HG03575 (cell line): Measurements from ENCODE around the gene CACFD1.

Experiments used
- ATAC-seq: cut with Tn5 transposase; IDR thresholded peaks from one replicate; pipeline ENCODE4 v1.9.1; 2021; ENCODE audit not compliant: unreplicated experiment, insufficient number of reproducible peaks, low FRiP score; ENCODE audit errors: extremely low read depth

Gene CACFD1

DNA sequence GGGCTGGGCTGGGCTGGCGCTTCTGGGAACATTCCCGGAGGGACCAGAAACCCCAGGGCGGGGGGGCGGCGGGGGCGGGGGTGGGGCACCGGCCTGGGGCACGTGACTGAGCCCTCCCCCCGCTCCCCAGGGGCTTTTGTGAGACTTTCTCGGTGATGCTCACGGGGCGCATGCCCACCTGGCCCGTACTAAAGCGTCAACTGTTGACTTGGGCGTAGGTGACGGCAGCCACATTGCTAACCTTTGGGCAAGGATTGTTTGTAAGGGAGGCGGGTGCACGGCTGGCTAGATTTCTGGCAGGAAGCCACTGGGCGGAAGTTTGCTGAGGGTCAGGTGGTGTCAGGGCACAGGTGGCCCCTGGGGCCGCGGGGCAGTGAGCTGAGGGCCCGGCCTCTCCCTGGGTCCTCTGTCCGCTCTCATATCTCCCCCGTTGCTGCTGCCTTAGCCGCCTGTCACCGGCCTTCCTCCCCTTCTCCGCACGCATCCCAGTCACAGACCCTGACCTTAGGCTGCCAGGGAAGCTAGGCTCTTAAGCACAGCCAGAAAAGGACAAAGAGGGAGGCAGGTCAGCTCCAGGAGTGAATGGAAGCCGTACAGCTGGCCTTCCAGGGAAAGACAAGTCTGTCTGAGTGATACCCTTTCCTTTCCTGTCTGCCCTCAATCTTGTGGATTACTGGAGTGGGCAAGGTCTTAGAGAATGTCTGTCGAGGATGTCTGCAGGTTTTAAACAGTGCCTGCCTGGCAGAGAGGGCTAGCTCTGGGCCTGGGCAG is 812 bp downstream of the CACFD1 start:
- no peak for ATAC-seq

DNA sequence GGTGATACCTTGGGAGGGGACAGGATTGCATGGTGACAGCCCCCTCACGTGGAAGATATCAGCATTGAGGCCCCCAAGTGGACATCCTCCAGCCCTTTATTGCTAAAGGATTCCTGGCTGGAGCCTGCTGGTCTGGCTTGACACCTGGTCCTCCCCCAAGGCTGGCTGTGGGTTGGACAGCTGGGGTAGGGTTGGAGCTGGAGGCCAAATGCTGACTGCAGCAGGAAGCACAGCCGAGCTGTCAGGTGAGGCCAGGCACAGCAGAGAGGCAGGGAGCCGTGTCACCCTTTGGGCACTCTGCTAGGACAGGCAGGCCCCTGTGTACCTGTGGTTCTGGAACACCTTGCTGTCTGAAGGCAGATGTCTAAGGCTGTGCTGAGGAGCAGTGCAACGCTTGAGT is 2.2 kb downstream of the CACFD1 start:
- no peak for ATAC-seq

DNA sequence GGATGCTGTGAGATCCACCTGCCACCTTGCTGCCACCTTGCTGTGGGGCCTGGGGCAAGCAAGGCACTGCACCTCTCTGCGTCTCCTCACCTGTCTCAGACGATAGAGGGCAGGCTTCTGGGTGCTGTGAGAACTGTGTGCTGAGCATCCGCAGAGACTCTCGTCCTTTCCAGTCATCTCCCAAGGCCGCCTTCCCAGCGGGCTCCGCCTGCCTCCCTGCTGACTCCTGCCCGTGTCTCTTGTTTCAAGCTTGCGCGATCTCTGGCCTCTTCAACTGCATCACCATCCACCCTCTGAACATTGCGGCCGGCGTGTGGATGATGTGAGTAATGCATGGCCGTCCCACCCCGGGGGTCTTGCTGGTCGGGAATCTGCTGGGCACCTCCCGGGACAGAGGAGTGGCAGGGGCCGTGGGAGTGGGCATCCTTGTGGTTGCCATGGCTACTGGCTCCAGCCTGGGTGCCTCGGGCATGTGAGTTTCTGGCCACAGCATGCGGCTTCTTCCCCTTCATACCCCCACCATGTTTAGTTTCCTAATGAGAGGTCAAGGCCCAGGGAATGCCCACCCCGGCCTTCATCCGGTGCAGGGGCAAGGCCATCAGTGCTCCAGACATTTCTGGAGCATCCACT is 3.6 kb downstream of the CACFD1 start:
- ATAC-seq, result no peak

DNA sequence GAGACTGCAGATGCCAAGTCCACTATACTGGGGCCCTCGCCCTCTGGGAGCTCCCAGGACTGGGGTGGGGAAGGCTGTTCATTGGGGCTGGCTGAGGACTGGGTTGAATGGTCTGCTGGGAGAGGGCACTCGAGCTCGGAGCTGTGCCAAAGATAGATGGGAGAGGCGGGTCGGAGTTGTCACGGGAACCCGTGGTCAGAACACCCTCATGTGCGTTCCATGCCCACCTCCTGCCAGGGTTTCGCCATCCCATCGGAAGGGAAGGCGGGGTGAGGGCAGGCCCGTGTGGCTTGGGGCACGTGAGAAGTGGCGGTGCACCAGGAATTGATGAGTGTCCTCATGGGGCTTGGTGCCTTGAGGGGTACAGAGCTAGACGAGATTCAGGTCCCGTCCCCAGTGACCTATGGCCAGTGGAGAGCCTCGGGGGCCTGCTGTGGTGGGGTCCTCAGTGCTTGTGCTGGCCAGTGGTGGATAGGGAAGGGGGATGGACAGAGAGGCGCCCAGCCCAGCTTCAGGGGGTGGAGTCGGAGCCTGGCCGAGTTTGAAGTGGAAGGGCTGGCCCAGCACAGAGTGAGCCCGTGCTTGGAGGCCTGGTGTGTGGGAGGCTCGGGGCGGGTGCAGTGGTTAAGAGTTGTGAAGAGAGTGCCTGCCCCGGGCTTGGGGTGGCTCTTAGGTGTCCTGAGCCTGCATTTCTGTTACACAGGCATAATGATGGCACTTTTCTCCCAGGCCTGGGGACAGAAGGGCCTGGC is 4.3 kb downstream of the CACFD1 start:
- ATAC-seq, result no peak

DNA sequence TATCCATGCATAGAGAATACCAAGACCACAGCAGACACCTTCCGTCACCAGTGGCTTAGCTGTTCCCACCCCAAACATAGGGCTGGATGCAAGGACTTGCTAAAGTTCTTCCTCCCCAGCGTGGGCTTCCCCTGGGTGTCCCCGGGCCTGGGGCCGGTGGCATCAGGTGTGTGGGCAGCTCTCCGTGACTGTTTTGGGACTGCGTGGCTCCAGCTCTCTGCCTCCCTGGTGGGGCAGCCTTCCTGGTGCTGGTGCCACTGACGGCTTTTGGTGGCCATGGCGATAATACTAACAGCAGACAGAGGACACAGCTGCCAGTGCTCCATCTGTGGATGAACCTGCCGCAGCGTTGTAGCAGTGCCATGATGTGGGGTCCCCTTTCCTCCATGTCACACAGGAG is 4.9 kb downstream of the CACFD1 start:
- no peak for ATAC-seq

DNA sequence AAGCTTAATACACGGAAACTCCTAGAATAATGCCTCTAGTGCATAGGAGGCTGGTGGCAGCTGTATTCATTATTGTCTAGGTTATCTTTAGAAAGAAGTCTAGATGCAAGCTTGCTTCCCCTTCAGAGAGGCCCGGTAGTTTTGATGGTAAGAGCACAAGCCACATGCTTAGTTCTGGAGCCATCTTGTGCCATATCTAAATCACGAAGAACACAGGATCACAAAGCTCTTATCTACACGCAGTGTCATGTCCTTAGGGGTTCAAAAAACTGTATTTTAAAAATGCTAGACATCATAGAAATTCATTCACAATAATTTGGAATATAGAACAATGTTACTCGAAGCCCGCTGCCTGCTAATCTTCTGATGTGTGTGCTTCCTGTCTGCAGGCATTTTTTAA is 6.2 kb downstream of the CACFD1 start:
- no peak for ATAC-seq

DNA sequence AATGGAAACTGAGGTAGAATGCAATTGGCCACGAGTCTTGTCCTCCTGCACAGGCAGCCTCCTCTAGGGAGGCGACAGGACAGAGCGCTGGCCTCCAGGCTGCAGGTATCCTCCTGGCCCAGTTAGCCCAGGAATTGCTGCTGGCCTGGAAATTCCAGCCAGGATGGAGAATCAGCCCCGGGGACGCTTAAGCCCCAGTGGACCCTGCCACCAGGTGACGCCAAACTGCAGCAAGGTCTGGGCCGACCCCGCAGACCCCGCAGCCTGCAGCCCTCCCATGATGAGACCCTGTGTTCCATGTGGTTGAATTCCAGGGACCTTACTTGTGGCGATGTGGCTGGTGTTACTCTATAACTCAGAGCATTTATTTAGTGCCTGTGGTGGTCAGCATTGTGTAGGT is 7.3 kb downstream of the CACFD1 start:
- ATAC-seq, result no peak

DNA sequence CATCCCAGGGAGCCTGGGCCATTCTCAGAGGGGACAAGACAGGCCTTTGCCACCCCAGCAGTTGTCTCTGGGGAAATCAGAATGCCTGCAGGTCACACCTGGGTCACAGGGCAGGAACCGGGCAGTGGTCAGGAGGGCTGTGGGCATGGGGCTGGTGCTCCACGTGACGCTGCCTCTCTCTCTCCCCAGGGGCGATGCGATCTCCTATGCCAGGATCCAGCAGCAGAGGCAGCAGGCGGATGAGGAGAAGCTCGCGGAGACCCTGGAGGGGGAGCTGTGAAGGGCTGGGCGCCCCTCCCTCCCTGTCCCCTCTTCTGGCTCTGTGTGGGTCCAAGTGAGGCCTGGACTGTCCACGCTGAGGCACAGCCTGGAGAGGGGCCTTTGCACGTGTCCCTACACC is 8.6 kb downstream of the CACFD1 start:
- no peak for ATAC-seq

DNA sequence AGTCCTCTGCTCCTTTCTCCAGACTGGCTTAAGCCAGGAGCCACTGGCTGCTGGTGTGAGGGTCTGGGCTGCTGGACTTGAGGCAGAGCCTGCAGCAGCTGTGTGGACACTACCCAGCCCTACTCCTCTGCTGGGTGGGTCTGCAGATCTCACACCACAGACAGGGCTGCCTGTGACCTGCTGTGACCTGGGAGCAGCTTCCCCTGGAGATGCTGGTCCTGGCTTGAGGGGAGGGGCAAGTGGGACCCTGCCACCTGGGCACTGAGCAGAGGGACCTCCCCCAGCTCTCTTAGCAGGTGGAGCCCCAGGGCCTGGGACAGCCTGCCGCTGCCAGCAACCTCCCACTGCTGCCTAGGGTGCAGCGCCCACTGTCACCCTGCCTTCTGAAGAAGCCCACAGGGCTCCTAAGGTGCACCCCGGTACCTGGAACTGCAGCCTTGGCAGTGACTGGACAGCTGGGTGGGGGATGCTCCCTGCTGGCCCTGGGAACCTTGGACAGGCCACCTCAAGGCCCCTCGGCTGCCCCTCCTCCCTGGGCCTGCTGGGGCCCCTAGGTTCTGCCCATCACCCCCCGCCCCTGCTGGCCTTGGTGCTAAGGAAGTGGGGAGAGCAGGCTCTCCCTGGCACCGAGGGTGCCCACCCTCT is 9.1 kb downstream of the CACFD1 start:
- no peak for ATAC-seq

DNA sequence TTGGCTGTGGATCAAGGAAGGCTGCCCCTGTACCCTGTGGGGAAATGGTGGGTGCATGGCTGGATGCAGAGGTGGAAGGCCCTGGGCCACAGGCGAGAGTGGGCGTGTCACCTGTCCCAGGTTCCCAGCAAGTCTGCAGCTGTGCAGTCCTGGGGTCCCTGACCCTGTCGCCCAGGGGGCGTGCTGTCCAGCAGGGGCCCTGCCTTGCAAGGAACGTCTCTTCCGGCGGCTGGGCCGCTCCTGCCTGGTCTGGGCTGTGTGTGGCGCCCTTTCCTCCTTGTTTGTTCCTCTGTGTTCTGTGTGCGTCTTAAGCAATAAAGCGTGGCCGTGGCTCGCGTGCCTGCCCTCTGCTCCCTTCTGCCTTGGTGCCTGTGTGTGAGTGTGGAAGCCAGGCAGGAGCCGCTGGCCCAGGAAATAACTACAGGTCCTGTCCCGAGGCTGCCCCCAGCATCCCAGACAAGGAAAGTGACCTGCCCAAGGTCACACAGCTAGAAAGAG is 10.7 kb downstream of the CACFD1 start:
- no peak for ATAC-seq

DNA sequence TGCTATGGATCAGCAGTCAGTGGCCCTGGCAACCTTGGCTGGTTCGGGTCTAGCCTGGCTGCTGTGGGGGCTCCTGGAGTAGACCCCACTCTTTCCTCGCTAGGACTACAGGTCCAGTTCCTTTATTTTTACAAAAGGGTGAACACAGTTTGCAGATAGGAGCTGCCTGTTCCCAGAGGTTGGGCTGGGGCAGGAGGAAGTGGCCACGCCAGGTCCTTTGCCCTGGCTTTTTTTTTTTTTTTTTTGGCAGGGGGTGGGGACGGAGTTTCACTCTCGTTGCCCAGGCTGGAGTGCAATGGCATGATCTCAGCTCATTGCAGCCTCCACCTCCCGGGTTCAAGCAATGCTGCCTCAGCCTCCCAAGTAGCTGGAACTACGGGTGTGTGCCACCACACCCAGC is 11.2 kb downstream of the CACFD1 start:
- no peak for ATAC-seq

DNA sequence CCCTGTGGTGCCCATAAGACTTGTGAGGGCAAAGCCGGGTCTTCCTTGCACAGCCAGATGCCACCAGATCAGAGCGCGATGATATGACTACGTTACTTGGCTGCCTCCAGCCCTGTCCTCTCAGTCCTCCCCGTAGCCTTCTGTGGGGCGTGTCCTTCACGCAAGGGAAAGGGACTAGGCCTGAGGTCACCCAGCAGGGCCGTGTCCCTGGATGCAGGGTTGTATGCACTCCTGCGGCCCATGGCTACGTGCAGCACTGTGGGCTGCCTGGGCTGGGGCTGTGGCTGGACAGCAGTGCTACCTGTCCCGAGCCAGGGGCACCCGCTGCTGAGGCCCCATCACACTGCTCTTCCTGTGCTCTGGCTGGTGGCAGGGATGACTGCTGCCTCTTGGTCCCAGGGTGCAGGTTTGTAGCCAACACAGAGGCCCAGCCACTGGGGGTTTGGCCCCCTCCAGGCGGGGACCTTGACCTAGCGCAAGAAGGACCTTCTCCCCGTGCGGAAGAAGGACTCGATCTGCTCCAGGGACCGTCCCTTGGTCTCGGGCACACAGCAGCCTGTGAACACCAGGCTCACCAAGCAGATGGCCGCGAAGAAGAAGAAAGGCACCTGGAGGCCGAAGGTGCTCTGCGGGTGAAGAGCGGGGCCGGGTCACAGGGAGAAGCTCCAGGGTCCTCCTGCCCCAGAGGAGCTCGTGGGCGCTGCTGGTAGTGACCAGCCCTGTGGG is 11.9 kb downstream of the CACFD1 start:
- ATAC-seq, result no peak

DNA sequence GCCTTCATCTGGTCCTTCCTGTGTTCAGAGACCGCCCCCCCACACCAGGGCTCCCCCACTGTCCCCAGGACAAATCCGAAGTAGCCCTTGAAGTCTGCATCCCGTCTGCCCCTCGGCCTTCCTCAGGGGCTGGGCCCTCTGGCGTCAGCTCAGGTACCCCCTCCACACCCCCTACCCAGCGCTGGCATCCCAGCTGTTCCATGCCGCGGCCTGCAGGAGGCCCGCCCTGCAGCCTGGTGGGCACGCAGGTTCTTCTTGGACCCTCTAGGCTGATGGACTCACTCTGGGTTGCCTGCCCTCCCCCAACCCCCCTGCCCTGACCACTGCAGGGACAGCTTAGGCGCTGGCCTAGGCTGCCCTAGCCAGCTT is 12.5 kb downstream of the CACFD1 start:
- ATAC-seq, result no peak

DNA sequence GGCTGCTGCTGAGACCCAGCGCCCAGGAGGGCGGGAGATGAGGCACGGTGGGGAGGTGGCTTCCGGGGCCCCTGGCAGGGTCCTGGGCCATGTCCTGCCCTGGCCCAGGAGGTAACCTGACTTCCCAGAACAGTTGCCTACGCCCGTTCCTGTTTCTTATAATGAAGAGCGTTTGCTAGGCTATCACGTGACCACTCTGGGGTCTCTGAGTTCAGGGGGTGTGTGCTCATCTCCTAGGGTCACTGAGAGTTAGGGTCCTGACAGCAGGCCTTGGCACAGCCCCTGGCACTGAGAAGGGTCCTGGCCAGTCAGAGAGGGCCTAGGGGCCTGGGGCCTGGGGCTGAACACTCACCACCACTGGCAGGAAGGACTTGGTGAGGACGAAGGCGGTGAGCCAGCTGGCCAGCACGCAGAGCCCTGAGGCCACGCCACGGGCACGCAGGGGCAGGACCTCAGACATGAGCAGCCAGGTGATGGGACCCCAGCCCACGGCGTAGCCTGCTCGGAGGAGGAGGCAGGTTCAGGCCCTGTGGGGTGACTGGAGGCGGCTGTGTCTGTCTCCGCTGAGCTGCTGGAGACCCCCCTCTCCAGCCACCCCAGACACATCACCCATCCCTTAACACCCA is 13.1 kb downstream of the CACFD1 start:
- no peak for ATAC-seq

DNA sequence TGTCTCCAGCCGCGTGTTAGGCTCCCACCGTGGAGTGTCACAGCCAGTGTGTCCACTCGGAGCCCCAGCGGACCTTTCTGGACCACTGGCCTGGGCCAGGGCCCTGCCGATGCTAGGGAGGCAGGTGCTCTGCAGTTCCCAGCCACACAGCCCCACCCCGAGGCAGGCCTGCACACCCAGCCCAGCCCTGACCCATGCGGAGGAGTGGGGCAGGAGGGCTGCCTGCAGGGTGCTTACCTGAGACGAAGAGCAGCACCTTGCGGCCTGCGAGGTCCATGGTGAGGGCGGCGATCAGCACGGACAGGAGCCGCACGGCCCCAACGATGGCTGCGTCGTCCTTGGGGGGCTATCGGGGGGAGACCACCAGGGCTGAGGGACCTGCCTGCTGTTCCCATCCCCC is 14.0 kb downstream of the CACFD1 start:
- ATAC-seq, result no peak

DNA sequence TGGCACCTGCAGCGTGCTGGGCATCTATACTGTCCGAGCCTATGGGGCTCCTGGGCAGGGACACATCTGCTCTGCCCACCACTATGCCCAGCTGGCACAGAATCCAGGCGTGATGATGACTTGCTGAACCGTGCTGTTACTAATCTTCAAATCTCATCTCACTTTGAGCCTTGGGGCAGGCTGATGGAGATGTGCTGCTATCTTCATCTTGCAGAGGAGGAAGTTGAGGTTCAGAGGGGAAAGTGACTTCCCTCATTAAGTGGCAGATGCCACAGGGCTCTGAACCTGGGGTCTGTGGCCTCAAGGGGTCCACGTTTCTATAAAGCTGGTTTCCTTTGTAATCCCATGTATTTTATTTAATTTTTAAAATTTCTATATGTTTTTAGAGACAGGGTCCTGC is 14.4 kb downstream of the CACFD1 start:
- ATAC-seq, result no peak

DNA sequence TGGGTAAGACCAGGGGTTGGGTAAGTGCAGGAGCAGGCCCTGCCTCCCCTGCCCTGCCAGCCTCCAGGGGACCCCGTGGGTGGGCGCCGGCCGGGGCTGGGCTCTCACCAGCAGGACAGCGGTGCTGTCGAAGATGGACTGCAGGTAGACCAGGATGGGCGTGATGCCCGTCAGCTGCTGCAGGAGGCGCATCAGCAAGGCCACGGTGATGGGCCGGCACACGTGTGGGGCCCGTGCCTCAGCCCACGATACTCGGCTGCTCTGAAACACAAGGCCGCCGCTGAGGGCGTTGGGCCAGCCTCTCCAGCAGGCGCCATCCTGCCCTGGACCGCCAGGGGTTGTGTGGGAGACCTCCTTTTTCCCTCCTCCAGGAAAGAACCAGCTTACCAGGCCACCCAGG is 15.1 kb downstream of the CACFD1 start:
- no peak for ATAC-seq

DNA sequence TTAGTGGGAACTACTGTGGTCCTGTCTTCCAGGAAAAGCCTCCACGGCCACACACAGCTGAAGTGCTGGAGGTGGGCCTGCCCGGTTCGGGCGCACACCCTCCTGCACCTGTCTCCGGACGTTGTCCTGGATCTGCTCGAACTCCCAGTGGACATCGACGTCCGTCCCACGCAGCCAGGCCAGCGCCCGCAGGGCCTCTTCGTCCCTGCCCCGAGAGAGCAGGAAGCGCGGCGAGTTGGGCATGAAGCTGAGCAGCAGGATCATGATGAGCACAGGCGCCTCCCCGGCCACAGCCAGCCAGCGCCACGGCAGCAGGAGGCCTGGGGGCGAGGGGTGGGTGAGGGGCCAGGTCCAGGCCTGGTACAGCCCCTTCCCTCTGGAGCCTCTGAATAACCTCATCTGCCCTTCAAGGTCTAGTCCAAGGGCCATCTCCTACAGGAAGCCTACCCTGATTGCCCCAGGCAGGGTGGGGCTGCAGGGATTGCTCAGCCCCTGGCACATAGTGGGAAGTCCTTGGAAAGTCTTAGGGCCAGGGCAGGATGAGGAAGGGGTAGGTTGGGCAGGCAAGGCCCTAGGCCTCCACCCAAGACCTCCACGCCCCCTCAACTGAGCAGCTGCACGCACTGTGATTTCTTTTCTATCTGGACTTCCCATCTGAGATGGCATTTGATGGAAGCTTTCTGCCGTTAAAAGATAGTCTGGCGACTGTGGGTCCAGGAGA is 15.7 kb downstream of the CACFD1 start:
- ATAC-seq, result no peak
